CD8-positive, alpha-beta memory T cell (primary cell): Measurements from ENCODE around the gene KDM6A. TPM values are rescaled to one million over a fixed set of nuclear protein-coding genes. Genes with fewer than 3 reads are reported as not detected.
"Not testable (repeated sequence)": the region's sequence is repeated elsewhere in the genome, so short reads cannot be mapped to it uniquely, and the experiment has no call there.

Experiments
- CTCF ChIA-PET: fragments of 350-600 bp; sonication (Branson Sonifier 250); formaldehyde crosslinking; loops from one replicate; lab custom pipeline; 2021; ENCODE audit warnings: antibody characterized with exemption; lab: Charles Lee
- POLR2A ChIA-PET: fragments of 350-600 bp; sonication (Branson Sonifier 250); formaldehyde crosslinking; loops from one replicate; lab custom pipeline; 2021; ENCODE audit warnings: antibody characterized with exemption; lab: Charles Lee
- DNase-seq, 5 donors: peaks; one replicate each; pipeline versions ENCODE4 v3.0.0 to v3.0.0-alpha.2; 2020 to 2022; ENCODE audit warnings: mixed read lengths in 1 of 5
- H3K27ac ChIP-seq: one replicate; pipeline ENCODE4 v1.7.0; 2013; ENCODE audit warnings: low read depth, mild to moderate bottlenecking, low read length, moderate library complexity
- H3K27me3 ChIP-seq: 2 replicates; pipeline ENCODE4 v1.7.0; 2013; ENCODE audit warnings: low read length, mild to moderate bottlenecking; ENCODE audit not compliant: insufficient read depth, poor library complexity, severe bottlenecking
- H3K36me3 ChIP-seq: 2 replicates; pipeline ENCODE4 v1.7.0; 2013; ENCODE audit warnings: mild to moderate bottlenecking, low read length, moderate library complexity; ENCODE audit not compliant: insufficient read depth
- H3K4me1 ChIP-seq: 2 replicates; pipeline ENCODE4 v1.7.0; 2013; ENCODE audit warnings: mild to moderate bottlenecking, low read length, moderate library complexity; ENCODE audit not compliant: insufficient read depth
- H3K4me3 ChIP-seq: 2 replicates; pipeline ENCODE4 v1.7.0; 2013; ENCODE audit warnings: mild to moderate bottlenecking, low read length
- H3K9me3 ChIP-seq: 2 replicates; pipeline ENCODE4 v1.7.0; 2013; ENCODE audit warnings: mild to moderate bottlenecking, low read length
- H3K27ac Mint-ChIP-seq, 8 donors: one replicate each; pipeline ENCODE4 v1.8.0; 2020 to 2021; ENCODE audit warnings: mixed read lengths in 8 of 8, mild to moderate bottlenecking in 6 of 8, inconsistent platforms in 3 of 8, moderate library complexity in 3 of 8
- H3K27me3 Mint-ChIP-seq, 2 donors: one replicate each; pipeline ENCODE4 v1.8.0; 2020 to 2021; ENCODE audit warnings: mixed read lengths in 2 of 2, mild to moderate bottlenecking in 1 of 2, moderate library complexity in 1 of 2
- H3K36me3 Mint-ChIP-seq, 3 donors: one replicate each; pipeline ENCODE4 v1.8.0; 2020 to 2021; ENCODE audit warnings: mixed read lengths in 3 of 3, inconsistent platforms in 1 of 3, mild to moderate bottlenecking in 1 of 3
- H3K4me1 Mint-ChIP-seq, 3 donors: one replicate each; pipeline ENCODE4 v1.8.0; 2020 to 2021; ENCODE audit warnings: mixed read lengths in 3 of 3, inconsistent platforms in 1 of 3, mild to moderate bottlenecking in 1 of 3
- H3K4me3 Mint-ChIP-seq, 7 donors: one replicate each; pipeline ENCODE4 v1.8.0; 2020 to 2021; ENCODE audit warnings: mixed read lengths in 7 of 7, mild to moderate bottlenecking in 6 of 7, moderate library complexity in 4 of 7, inconsistent platforms in 2 of 7
- H3K9me3 Mint-ChIP-seq, 5 donors: one replicate each; pipeline ENCODE4 v1.8.0; 2020 to 2022; ENCODE audit warnings: mixed read lengths in 5 of 5, mild to moderate bottlenecking in 3 of 5, moderate library complexity in 2 of 5, inconsistent platforms in 1 of 5
- polyA plus RNA-seq: library from polyadenylated mRNA; unstranded; fragments of 300-500 nt; fragmentation: Illumina TruSeq; gene quantifications from one replicate; pipeline ENCODE4 v1.2.3, GENCODE V29; 2021
- total RNA-seq, 2 experiments: library from RNA; stranded (reverse); gene quantifications; one replicate each; pipeline ENCODE4 v1.2.3, GENCODE V29; 2021

Gene KDM6A
- total and polyA plus RNA-seq, 3 experiments from 2014 or later, result 20.7 to 23.7 (median 21.5) TPM

- peaks cover 75 to 85% (median 81%) of the 10 kb centered on the region in 3 donors for H3K4me1 Mint-ChIP-seq
- H3K27me3 Mint-ChIP-seq, result peaks cover 0 to 1% of the 10 kb centered on the region in 2 donors
- peak overlapping the region in 1 of 8 donors; percentile 6 for H3K27ac Mint-ChIP-seq
- H3K27ac ChIP-seq, result no peak overlapping the region
- no peaks in the 10 kb centered on the region for H3K36me3 ChIP-seq
- H3K4me3 Mint-ChIP-seq, result peak overlapping the region in 4 of 7 donors; percentile 18 to 33 (median 26)
- H3K4me1 ChIP-seq, result peaks cover 28% of the 10 kb centered on the region
- CTCF ChIA-PET, result interaction anchor here (0.8 kb wide), 1 partner anchor 9 kb away, joined by 3 read pairs; no protein-coding TSS in a partner anchor
- no peaks in the 10 kb centered on the region for H3K27me3 ChIP-seq
- DNase-seq, result no peak
- H3K36me3 Mint-ChIP-seq, result peaks cover 3 to 9% (median 5%) of the 10 kb centered on the region in 3 donors
- H3K4me3 ChIP-seq, result no peak overlapping the region
- H3K9me3 Mint-ChIP-seq, result peaks cover 0 to 16% (median 7%) of the 10 kb centered on the region in 5 donors
- H3K9me3 ChIP-seq, result peaks cover 5% of the 10 kb centered on the region
- POLR2A ChIA-PET, result no interaction called here
Measured at GRCh38 chrX:44904542-44905115, 31.6 kb downstream of the KDM6A start.

GRCh38 chrX:44906041-44906440 lies 33.1 kb downstream of the KDM6A start:
- H3K4me1 Mint-ChIP-seq, result peaks cover 67 to 83% (median 75%) of the 10 kb centered on the region in 3 donors
- Histone ChIP-seq H3K9me3 (peaks cover 5% of the 10 kb centered on the region), H3K27me3 (no peaks in the 10 kb centered on the region), H3K4me1 (peaks cover 23% of the 10 kb centered on the region), H3K36me3 (no peaks in the 10 kb centered on the region), H3K4me3 (no peak overlapping the region), H3K27ac (no peak overlapping the region)
- peak overlapping the region in 1 of 7 donors; percentile 42 for H3K4me3 Mint-ChIP-seq
- H3K9me3 Mint-ChIP-seq, result peaks cover 0 to 16% (median 7%) of the 10 kb centered on the region in 5 donors
- ChIA-PET POLR2A (no interaction called here), CTCF (no interaction called here)
- peaks cover 3 to 9% (median 5%) of the 10 kb centered on the region in 3 donors for H3K36me3 Mint-ChIP-seq
- peaks cover 0 to 1% of the 10 kb centered on the region in 2 donors for H3K27me3 Mint-ChIP-seq
- no peak for DNase-seq
- H3K27ac Mint-ChIP-seq, result peak overlapping the region in 2 of 8 donors; percentile 50 to 80

GRCh38 chrX:44906542-44906941 lies 33.6 kb downstream of the KDM6A start:
- Mint-ChIP-seq H3K4me3 (peak overlapping the region in 2 of 7 donors; percentile 19 to 21), H3K4me1 (peaks cover 65 to 80% (median 71%) of the 10 kb centered on the region in 3 donors), H3K36me3 (peaks cover 3 to 9% (median 5%) of the 10 kb centered on the region in 3 donors), H3K9me3 (peaks cover 0 to 16% (median 7%) of the 10 kb centered on the region in 5 donors), H3K27me3 (peaks cover 0 to 1% of the 10 kb centered on the region in 2 donors), H3K27ac (no peak overlapping the region)
- H3K9me3 ChIP-seq, result peaks cover 5% of the 10 kb centered on the region
- no peaks in the 10 kb centered on the region for H3K36me3 ChIP-seq
- no peak overlapping the region for H3K4me3 ChIP-seq
- no peak overlapping the region for H3K27ac ChIP-seq
- H3K27me3 ChIP-seq, result no peaks in the 10 kb centered on the region
- DNase-seq, result no peak
- POLR2A ChIA-PET, result no interaction called here
- CTCF ChIA-PET, result no interaction called here
- H3K4me1 ChIP-seq, result peaks cover 23% of the 10 kb centered on the region

- Mint-ChIP-seq H3K4me1 (peaks cover 64 to 81% (median 70%) of the 10 kb centered on the region in 3 donors), H3K27me3 (peaks cover 0 to 1% of the 10 kb centered on the region in 2 donors), H3K4me3 (peak overlapping the region in 6 of 7 donors; percentile 1 to 61 (median 48)), H3K27ac (peak overlapping the region in 4 of 8 donors; percentile 1 to 77 (median 40)), H3K36me3 (peaks cover 5 to 7% (median 5%) of the 10 kb centered on the region in 3 donors), H3K9me3 (peaks cover 0 to 11% (median 4%) of the 10 kb centered on the region in 5 donors)
- Histone ChIP-seq H3K27me3 (no peaks in the 10 kb centered on the region), H3K4me1 (peaks cover 23% of the 10 kb centered on the region), H3K36me3 (no peaks in the 10 kb centered on the region), H3K27ac (no peak overlapping the region), H3K9me3 (peaks cover under 1% of the 10 kb centered on the region), H3K4me3 (no peak overlapping the region)
- DNase-seq, result no peak
- POLR2A ChIA-PET, result no interaction called here
- CTCF ChIA-PET, result no interaction called here
Measured at GRCh38 chrX:44908153-44908552, 35.2 kb downstream of the KDM6A start.

GRCh38 chrX:44908827-44909226 lies 35.8 kb downstream of the KDM6A start:
- Histone ChIP-seq H3K4me3 (no peak overlapping the region), H3K36me3 (no peaks in the 10 kb centered on the region), H3K27me3 (no peaks in the 10 kb centered on the region), H3K27ac (no peak overlapping the region), H3K9me3 (no peaks in the 10 kb centered on the region), H3K4me1 (peaks cover 26% of the 10 kb centered on the region)
- peaks cover 63 to 80% (median 69%) of the 10 kb centered on the region in 3 donors for H3K4me1 Mint-ChIP-seq
- ChIA-PET CTCF (no interaction called here), POLR2A (no interaction called here)
- H3K9me3 Mint-ChIP-seq, result peaks cover 0 to 6% (median 2%) of the 10 kb centered on the region in 5 donors
- peaks cover under 1 to 5% (median 4%) of the 10 kb centered on the region in 3 donors for H3K36me3 Mint-ChIP-seq
- H3K27ac Mint-ChIP-seq, result peak overlapping the region in 2 of 8 donors; percentile 22 to 54
- peak overlapping the region in 4 of 7 donors; percentile 34 to 61 (median 42) for H3K4me3 Mint-ChIP-seq
- peaks cover 0 to 1% of the 10 kb centered on the region in 2 donors for H3K27me3 Mint-ChIP-seq
- DNase-seq, result no peak

- H3K4me3 Mint-ChIP-seq, H3K9me3 Mint-ChIP-seq, H3K27me3 Mint-ChIP-seq, H3K9me3 ChIP-seq, H3K36me3 Mint-ChIP-seq, DNase-seq, POLR2A ChIA-PET, H3K4me3 ChIP-seq, CTCF ChIA-PET, H3K27me3 ChIP-seq, H3K27ac Mint-ChIP-seq, H3K36me3 ChIP-seq, H3K27ac ChIP-seq: not testable (repeated sequence)
- peaks cover 34% of the 10 kb centered on the region for H3K4me1 ChIP-seq
- peaks cover 63 to 80% (median 69%) of the 10 kb centered on the region in 3 donors for H3K4me1 Mint-ChIP-seq
Measured at GRCh38 chrX:44910508-44910907, 37.5 kb downstream of the KDM6A start.

- H3K27me3 ChIP-seq, H3K4me3 ChIP-seq, H3K27ac Mint-ChIP-seq, H3K9me3 Mint-ChIP-seq, H3K9me3 ChIP-seq, POLR2A ChIA-PET, CTCF ChIA-PET, H3K27ac ChIP-seq, H3K4me3 Mint-ChIP-seq, H3K36me3 ChIP-seq, H3K27me3 Mint-ChIP-seq, DNase-seq, H3K36me3 Mint-ChIP-seq: not testable (repeated sequence)
- peaks cover 61 to 80% (median 68%) of the 10 kb centered on the region in 3 donors for H3K4me1 Mint-ChIP-seq
- peaks cover 40% of the 10 kb centered on the region for H3K4me1 ChIP-seq
Measured at GRCh38 chrX:44911074-44911600, 38.1 kb downstream of the KDM6A start.
